Endodermal cell (in vitro differentiated cells): Measurements from ENCODE around the gene MRGPRX1. TPM values are rescaled to one million over a fixed set of nuclear protein-coding genes. Genes with fewer than 3 reads are reported as not detected.

ENCODE experiments used
- DNase-seq: peaks from one replicate; pipeline ENCODE4 v3.0.0-alpha.2; 2017
- H3K27ac ChIP-seq: 2 replicates; pipeline ENCODE4 v1.5.1; 2013; ENCODE audit warnings: mild to moderate bottlenecking, low read depth, low read length, moderate library complexity
- H3K27me3 ChIP-seq: 2 replicates; pipeline ENCODE4 v1.6.1; 2013; ENCODE audit warnings: mild to moderate bottlenecking, low read length, moderate library complexity; ENCODE audit not compliant: insufficient read depth, control insufficient read depth, poor library complexity, severe bottlenecking
- H3K36me3 ChIP-seq: 2 replicates; pipeline ENCODE4 v1.7.0; 2013; ENCODE audit warnings: mild to moderate bottlenecking, low read length, moderate library complexity; ENCODE audit not compliant: control insufficient read depth, insufficient read depth
- H3K4me1 ChIP-seq: one replicate; pipeline ENCODE4 v1.7.0; 2013; ENCODE audit warnings: low read length; ENCODE audit not compliant: control insufficient read depth, insufficient read depth
- H3K4me3 ChIP-seq: 2 replicates; pipeline ENCODE4 v1.5.1; 2013; ENCODE audit warnings: mild to moderate bottlenecking, low read length, moderate library complexity
- H3K9ac ChIP-seq: 2 replicates; pipeline ENCODE4 v1.6.1; 2013; ENCODE audit warnings: mild to moderate bottlenecking, low read length, moderate library complexity; ENCODE audit not compliant: poor library complexity, severe bottlenecking; ENCODE audit errors: extremely low read depth
- H3K9me3 ChIP-seq: 2 replicates; pipeline ENCODE4 v1.6.1; 2013; ENCODE audit warnings: mild to moderate bottlenecking, low read length, moderate library complexity; ENCODE audit not compliant: control insufficient read depth
- H3K27ac Mint-ChIP-seq: 2 replicates; pipeline ENCODE4 v1.8.0; 2020; ENCODE audit warnings: mixed read lengths
- H3K27me3 Mint-ChIP-seq: 2 replicates; pipeline ENCODE4 v1.8.0; 2021; ENCODE audit warnings: mild to moderate bottlenecking, mixed read lengths; ENCODE audit not compliant: insufficient read depth
- H3K36me3 Mint-ChIP-seq: 2 replicates; pipeline ENCODE4 v1.8.0; 2020; ENCODE audit warnings: low read depth, mixed read lengths
- H3K4me1 Mint-ChIP-seq: 2 replicates; pipeline ENCODE4 v1.8.0; 2020; ENCODE audit warnings: mixed read lengths
- H3K4me3 Mint-ChIP-seq: 2 replicates; pipeline ENCODE4 v1.8.0; 2020; ENCODE audit warnings: mild to moderate bottlenecking, moderate library complexity, mixed read lengths
- H3K9me3 Mint-ChIP-seq: 2 replicates; pipeline ENCODE4 v1.8.0; 2020; ENCODE audit warnings: mild to moderate bottlenecking, mixed read lengths
- CTCF ChIP-seq: fragments of 200-600 bp; sonication (generic); conservative IDR thresholded peaks from 2 replicates; pipeline ENCODE4 v1.5.0; 2021; ENCODE audit warnings: antibody characterized with exemption, mild to moderate bottlenecking
- WGBS, 2 experiments: methylation state at CpG; one replicate each; pipeline versions ENCODE4 v1.1.5 to v1.1.7; 2013; ENCODE audit warnings: missing lambda C conversion rate in 2 of 2, mixed read lengths in 1 of 2; ENCODE audit not compliant: insufficient coverage in 1 of 2, insufficient read length in 1 of 2; 5-methylcytosine and 5-hydroxymethylcytosine counted together
- total RNA-seq, 2 donors: library from RNA; stranded (reverse); fragmentation: NEBNext Ultra II Directional in 1 of 2; extraction: Animal tissue kit (Norgen Biotek cat#: 25700) in 1 of 2; gene quantifications; 2 replicates in 1 of 2; 3 replicates in 1 of 2; pipeline ENCODE4 v1.2.1, GENCODE V29; 2021

MRGPRX1 gene
- total RNA-seq, 2 donors from 2014 or later, result not detected

GRCh38 chr11:18981897-18982296, 42.7 kb upstream of the MRGPRX1 start:
- H3K4me3 ChIP-seq, result no peak overlapping the region
- Mint-ChIP-seq H3K4me1 (peaks cover 25% of the 10 kb centered on the region), H3K27ac (no peak overlapping the region), H3K4me3 (no peak overlapping the region), H3K9me3 (peaks cover 14% of the 10 kb centered on the region), H3K27me3 (peaks cover 76% of the 10 kb centered on the region), H3K36me3 (no peaks in the 10 kb centered on the region)
- WGBS, 2 experiments, result 54 to 67% methylated on average over 4 of the region's 4 CpGs
- H3K9ac ChIP-seq, result no peak overlapping the region
- DNase-seq, result no peak
- H3K9me3 ChIP-seq, result peaks cover 14% of the 10 kb centered on the region
- peak; percentile 63 for TF ChIP-seq CTCF
- H3K36me3 ChIP-seq, result no peaks in the 10 kb centered on the region
- peaks cover 2% of the 10 kb centered on the region for H3K4me1 ChIP-seq
- no peak overlapping the region for H3K27ac ChIP-seq
- H3K27me3 ChIP-seq, result peaks cover 75% of the 10 kb centered on the region

GRCh38 chr11:18974192-18974591, 35.0 kb upstream of the MRGPRX1 start:
- Histone ChIP-seq H3K27ac (no peak overlapping the region), H3K36me3 (no peaks in the 10 kb centered on the region), H3K9ac (no peak overlapping the region), H3K9me3 (peaks cover 5% of the 10 kb centered on the region), H3K4me1 (no peaks in the 10 kb centered on the region), H3K27me3 (peaks cover 34% of the 10 kb centered on the region), H3K4me3 (no peak overlapping the region)
- peak; percentile 56 for TF ChIP-seq CTCF
- Mint-ChIP-seq H3K4me3 (no peak overlapping the region), H3K36me3 (no peaks in the 10 kb centered on the region), H3K27me3 (peaks cover 21% of the 10 kb centered on the region), H3K9me3 (peaks cover 8% of the 10 kb centered on the region), H3K27ac (peak overlapping the region; percentile 40), H3K4me1 (peaks cover 12% of the 10 kb centered on the region)
- WGBS, 2 experiments, result 92 to 100% methylated on average over 1 of the region's 1 CpG
- DNase-seq, result no peak

GRCh38 chr11:18972336-18972735, 33.1 kb upstream of the MRGPRX1 start:
- Mint-ChIP-seq H3K27me3 (peaks cover 28% of the 10 kb centered on the region), H3K27ac (no peak overlapping the region), H3K36me3 (no peaks in the 10 kb centered on the region), H3K4me1 (peaks cover 12% of the 10 kb centered on the region), H3K4me3 (no peak overlapping the region), H3K9me3 (no peaks in the 10 kb centered on the region)
- H3K27ac ChIP-seq, result no peak overlapping the region
- H3K4me1 ChIP-seq, result no peaks in the 10 kb centered on the region
- no peak overlapping the region for H3K9ac ChIP-seq
- no peak overlapping the region for H3K4me3 ChIP-seq
- H3K27me3 ChIP-seq, result peaks cover 43% of the 10 kb centered on the region
- WGBS, 2 experiments, result 95 to 96% methylated on average over 15 to 16 of the region's 16 CpGs
- H3K36me3 ChIP-seq, result no peaks in the 10 kb centered on the region
- DNase-seq, result no peak
- no peak for TF ChIP-seq CTCF
- H3K9me3 ChIP-seq, result no peaks in the 10 kb centered on the region
